ENCODE measurements around the gene DAAM2.

DAAM2 gene

DNA sequence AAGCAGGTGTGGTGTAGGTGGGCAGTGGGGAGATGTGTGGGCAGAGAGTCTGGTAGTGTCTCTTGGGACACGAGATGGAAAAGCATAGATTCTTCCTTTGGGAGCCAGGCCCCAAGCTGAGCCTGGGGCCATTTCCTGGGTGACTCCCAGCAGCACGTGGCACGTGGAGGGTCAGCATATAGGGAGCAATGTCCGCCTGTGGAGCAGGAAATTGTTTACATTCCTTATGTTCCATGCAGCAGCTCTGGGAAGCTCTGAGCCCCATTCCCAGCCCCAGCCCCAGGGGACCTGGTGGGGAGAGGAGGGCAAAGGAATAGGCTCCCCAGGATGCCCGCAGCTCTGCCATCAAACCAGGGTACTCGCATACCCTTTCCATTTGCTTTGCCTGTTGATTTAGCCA is 57.6 kb downstream of the DAAM2 start:
- no peak for DNase-seq

DNA sequence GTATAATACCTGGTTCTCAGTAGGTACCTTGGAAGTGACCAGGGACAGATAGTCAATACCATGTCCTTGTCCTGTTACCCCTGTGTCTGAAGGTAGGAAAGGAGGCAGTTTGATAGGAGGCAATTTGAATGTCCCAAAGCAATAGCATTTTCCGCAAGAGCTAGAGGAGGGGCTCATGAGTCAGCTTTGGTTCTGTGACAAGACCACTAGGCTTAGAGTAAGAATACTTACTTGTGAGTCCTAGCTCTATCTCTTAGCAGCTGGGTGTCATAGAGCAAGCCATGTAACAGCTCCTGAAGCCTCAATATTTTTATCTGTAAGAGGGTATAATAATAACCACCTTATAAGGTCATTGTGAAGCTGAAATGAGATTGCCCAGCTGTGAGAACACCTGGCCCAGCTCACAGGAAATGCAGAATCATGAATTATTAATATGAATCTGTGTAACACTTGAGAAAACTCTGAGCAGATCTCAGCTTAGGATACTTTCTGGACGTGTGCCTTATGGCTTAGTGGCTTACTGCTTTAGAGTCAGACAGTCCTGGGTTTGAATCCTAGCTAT is 58.6 kb downstream of the DAAM2 start:
- no peak for DNase-seq

DNA sequence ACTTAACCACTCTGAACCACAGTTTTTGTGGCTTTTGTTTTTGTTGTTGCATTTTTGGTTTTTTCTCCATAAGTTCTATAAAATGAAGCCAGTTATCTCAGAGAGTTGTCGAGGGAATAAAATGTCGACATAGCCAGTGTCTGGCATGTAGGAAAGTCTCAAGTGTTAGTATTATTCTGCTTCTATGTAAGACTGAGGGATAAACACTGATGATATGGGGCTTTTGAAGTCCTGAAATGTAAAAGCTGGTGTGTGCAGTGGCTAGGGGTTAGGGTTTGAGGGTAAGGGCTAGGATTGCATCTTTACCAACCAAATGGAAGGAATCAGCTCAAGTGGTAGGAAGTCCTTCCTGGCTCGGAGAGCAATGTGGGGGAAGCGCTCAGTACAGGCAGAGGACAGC is 59.2 kb downstream of the DAAM2 start:
- DNase-seq, result no peak

DNA sequence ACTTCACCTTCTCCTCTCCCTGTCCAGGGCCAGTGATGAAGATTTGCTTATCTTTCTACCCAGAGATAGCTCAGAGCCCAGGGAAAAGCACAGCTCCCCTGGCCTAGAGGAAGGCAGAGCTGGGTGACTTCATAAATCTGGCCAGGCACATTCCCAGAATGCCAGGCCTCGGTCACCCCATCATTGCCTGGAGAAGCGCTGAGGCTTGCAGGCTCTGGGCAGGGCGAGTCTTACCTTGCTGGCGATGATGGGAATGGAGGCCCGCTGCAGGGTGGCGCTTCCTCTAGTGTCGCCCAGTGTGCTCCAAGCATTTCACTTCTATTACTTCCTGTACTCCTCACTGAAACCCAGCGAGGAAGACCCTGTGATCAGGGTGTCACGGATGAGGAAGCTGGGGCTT is 60.1 kb downstream of the DAAM2 start:
- DNase-seq, result no peak

DNA sequence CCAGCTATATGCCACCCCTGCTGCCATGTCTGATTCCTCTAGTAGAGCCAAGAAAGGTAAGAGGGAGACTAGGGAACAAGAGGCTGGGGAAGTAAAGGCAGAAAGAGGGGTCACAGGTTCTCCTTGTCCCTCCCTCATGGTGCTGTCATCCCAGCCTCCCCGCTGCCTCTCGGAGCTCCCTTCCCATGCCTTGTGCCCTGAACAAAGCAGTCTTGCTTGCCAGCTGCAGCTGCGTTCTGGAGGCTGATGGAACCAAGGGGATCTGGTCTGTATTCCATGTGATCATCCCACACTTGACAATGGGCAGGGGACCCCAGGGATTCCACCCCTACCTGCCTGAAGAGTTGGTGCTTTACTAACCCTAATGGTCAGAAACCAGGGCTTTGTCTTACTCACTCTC is 61.4 kb downstream of the DAAM2 start:
- DNase-seq, result no peak

DNA sequence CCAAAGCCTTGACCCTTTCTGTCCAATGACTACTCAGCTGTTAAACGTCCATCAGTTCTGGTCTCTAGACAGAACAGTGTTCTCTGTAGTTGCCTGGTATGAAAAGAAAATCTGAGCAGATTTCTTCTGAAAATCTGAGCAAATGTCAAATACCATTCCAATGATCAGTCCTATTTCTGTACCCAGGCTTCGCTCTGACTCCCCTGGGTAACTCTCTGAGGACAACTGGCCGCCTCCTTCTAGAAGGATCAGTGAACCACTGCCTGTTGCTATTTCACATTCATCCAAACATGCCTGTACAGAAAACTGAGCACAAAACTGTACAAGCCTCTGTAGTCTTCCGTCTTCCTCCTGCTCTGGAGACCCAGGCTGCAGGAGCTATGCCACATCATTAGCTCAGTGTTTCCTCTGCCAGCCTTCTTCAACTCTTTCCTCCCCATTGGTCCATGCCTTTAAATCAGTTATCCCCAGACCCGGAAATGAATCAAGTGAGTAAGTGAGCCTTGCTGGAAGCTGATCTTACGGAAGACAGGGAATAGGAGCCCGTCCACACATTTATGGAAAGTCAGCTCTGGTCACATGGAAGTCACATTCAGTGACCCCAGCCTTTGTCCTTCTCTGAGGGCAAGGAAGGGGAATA is 63.3 kb downstream of the DAAM2 start:
- DNase-seq, result no peak

DNA sequence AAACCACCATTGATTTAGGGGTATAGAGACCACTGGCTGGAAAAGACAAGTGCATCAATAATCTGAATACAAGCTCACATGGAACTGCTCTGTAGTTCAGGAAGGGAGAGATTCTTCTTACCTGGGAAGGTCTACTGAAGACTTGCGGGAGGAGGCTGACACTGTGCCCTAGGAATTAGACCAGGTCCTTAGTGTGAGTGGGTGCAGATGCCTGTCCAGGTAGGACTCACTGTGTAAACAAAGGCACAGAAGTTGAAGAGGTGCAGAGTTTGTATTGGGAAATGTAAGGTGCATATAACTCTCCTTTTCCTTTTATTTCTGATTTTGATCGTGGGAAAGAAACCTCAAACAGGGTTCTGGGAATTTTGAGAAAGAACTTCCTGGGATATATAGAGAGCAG is 66.8 kb downstream of the DAAM2 start:
- no peak for DNase-seq

DNA sequence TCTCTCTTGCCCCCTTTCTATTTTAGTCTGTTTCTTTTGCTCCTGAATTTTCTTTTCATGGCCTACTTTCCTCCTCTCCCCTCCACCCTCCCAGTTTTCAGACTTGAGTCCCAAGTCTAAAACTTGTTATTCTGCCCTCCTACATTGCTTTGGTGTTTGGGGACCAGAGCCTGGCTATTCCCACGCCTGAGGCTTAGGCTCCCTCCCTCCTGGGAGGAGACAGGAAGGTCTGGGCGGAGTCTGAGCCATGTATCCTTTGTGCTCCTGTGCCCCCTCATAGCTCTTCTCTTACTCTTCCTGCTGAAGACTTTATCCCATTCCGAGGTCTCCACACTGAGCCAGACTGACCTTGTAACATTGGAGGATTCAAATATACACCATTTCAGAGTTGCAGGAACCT is 69.5 kb downstream of the DAAM2 start:
- DNase-seq, result no peak

DNA sequence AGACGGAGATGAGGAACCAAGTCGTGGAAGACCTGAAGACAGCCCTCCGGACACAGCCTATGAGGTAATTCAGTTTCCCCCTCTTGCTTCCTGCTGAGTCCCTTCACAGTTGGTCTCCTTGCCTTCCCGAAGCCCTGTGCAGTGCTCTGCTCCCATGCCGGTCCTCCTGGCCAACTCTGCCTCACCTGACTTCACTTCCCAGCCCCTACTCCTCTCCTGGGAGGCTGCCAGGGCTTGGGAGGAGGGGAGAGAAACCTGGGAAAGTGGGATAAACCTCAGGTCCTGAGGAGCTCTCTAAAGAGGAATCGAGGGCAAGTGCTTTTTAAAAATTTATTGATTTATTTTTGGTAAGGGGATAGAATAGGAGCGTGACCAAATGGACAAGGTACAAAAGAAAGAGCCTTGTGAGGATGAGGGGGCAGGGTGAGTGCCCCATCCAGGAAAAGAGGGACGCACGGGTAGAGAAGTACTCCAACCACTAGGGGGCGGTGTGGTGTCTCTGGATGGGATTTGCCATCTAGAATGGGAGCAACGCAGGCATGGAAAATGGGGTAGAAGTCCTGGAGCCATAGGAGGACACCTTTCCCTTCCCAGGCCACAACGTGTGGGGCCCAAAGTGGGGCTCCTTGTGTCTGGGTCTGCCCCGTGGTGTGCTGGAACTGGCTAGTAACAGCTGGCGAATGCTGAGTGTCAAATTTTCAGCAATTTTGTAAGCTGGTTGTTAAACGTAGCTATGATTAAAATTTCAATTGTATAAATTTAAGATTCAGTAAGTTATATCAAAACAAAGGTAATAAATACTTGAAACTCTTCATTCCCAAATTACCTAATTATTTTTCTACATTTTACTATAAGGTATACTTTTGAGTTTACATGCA is 73.1 kb downstream of the DAAM2 start:
- DNase-seq, result no peak

DNA sequence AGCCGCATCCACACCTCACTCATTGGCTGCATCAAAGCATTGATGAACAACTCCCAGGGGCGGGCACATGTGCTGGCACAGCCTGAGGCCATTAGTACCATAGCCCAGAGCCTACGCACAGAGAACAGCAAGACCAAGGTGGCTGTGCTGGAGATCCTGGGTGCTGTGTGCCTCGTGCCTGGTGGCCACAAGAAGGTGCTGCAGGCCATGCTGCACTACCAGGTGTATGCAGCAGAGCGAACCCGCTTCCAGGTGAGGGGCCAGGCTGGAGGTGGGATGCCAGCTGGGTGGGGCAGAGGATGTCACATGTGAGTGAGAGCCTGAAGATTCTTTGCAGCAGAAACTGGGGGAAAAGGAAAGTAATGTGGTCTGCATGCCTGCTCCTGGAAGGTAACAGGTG is 75.4 kb downstream of the DAAM2 start:
- no peak for DNase-seq

DNA sequence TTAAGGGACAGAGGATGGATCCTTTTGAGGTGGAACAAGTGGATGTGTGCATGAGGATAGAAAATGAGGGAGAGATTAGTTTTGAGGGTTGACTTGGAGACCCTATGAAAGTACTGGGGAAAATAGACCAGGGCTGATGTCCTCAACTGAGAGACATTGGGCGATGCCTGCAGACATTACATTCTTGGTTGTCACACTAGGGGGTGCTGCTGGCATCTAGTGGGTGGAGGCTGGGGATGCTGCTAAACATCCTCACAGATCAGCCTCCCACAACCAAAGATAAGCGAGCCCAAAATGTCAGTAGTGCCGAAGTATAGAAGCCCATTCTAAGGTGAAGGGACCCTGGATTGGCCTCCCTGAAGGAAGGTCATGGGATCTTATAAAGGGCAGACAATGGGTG is 78.8 kb downstream of the DAAM2 start:
- no peak for DNase-seq

DNA sequence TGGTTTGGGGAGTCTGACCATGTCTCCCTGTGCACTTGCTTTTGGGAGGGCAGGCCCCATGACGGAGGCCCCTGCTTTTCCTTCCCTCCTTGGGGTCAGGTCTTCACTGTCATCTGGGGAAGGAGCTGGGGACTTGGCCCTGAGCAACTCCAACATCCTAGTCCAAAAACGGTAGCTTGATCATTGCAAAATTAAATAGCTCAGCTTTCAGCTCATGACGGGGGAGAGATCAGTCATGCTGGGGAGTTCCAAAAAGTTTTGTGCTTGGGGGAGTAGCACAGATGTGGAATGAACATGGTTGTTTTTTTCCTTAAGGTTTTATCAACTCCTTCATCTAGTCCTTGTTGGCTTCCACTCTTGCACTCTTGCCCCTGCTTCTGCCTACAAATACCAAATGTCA is 81.3 kb downstream of the DAAM2 start:
- no peak for DNase-seq

DNA sequence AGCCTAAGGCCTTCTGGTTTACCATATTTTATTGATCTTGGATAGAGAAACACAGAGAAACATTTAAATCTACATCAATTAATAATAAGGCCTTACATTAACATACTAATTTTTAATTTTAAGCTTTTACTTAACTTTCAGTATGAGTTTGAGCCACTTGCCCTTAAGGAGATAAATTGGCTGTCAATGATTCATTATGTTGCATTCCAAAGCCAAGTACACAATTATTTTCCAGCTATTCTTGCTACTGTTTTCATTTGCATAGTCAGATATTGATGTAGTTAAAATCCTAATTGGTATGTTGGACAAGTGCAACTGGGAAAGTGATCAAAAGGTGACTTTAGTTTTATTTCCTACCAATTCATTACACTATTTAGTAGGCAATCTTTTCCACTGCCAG is 83.9 kb downstream of the DAAM2 start:
- DNase-seq, result no peak

DNA sequence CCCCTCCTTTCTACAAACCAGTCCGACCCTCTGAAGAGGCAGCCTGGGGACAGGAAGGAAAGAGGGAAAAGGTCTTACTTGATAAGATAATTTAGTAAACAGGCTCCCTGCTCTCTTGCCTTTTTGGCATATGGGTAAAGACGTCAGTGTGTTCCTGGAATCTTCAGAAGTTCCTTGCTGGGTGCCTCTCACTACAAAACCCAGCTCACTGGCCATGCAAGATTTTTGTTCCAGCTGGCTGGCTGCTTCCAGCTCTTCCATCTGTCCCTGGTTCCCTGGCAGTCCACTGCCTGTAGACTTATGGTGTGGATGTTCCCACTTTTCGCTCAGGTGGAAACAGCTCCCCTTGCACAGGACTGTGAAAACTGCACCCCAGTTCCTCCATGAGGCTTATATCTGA is 84.7 kb downstream of the DAAM2 start:
- DNase-seq, result no peak

DNA sequence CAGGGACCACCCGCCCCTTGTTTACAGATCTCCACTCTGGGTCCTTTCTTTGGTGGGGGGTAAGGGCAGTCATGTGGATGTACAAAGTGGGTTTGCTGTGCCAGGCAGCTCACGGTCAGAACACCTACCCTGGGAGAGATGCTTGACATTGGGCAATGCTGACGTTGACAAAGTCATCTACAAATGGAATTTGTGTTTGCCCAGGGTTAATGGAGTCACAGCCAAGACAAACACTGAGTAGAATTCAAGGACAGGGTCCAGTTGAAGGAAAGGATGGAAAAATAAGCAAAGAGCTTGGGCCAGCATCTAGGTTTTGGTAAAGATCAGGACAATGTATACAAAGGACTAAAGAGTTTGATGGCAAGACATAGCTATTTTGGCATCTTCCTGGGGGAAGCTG is 87.4 kb downstream of the DAAM2 start:
- no peak for DNase-seq

DNA sequence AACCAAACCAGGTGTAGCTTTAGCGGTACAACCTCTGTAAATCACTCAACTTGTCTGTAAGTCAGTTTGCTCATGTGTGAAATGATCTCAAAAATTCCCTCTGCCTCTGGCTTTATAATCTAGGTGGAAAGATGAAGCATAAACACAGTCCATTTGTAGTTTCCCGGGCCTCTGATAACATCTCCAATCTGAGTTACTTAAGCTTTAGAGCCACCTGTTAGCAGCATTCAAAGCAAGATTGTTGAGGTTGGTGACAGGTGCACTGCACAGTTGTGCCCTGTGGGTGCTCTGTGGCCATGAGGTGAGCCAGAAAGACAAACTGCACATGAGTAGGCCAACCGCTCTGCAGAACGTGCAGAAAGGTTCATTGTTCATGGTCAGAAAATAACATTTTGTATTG is 88.4 kb downstream of the DAAM2 start:
- no peak for DNase-seq

DNA sequence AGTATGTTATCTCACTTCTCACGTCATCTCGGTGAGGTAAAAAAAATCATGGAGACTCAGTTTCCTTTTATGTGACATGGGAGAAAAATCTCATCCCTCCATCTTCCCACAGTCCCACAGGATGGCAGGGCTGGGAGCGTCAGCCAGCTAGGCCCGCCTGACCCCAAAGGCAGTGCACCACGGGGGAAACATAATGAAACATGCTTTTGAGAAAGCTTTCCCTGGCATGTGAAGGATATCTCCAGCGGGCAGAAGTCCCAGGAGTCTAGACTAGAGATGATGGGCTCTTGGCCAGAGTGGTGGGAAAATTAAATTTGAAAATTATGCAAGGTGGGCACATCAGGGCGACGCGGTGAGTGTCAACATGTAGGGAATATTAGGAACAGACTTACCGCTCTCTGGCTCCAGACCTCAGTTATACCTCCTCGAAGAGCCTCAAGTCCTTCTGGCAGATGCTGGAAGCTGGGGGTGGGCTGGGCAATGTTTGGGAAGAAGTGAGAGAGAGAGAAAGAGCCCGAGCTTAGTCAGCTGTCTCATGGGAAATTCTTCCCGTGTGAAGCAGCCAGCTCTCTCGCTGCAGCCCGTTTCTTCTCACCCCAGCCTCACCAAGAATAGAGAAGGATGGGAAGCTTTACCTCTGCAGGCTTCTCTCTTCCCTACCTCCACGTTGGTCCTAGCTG is 89.8 kb downstream of the DAAM2 start:
- no peak for DNase-seq

DNA sequence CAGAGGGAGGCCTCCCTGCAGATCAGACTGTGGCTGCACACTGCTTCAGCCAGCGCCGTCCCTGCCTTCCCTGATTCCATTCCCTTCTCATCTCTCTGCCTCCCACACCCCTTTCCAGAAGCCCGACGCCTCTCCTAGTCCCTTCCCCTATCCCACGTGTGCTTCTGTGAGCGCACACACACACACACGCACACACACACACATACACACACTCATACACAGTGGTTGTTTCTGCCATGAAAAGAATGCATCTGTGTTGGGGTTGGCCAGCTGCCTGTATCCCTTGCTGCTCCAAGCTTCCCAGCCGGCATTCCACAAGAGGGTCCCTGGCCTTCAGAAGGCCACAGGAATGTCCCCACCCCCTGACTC is 90.3 kb downstream of the DAAM2 start:
- DNase-seq, result no peak

DNA sequence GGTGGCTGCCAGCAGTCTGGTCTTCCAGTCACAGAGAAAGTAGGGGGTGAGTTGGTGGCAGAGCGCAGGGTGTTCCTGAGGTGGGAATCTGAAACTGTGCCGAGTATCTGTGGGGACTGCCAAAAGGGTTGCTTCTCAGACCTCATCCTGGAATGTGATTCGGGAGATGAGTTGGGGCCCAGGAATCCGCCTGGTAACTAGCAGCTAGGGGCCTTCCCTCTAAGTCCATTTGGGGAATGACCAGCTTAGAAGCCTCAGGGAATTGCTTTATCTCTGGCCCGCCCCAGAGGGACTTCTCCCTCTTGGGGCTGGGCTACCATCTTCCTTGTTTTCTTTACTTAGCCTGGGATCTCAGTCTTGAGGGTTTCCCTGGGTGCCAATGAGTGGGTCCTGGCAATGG is 92.5 kb downstream of the DAAM2 start:
- DNase-seq, result no peak

DNA sequence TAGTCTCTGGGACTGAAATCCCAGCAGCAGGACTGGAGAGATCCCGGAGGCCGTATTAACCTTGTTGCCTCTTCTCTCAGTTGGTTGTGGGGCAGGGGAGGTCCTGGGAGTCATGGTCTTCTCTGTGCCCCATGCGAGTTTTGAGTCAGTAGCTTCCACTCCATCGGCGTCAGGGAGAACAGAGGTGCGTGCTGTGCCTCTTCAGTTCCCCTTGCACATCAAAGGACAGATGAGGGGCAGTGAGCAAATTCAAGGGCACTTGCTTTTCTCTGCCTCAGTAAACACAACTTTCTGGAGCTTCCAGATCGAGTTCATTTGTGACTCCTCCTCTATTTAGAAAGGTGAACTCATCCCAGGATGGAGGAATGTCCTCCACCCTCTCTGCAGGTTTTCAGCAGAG is 93.5 kb downstream of the DAAM2 start:
- no peak for DNase-seq

DNA sequence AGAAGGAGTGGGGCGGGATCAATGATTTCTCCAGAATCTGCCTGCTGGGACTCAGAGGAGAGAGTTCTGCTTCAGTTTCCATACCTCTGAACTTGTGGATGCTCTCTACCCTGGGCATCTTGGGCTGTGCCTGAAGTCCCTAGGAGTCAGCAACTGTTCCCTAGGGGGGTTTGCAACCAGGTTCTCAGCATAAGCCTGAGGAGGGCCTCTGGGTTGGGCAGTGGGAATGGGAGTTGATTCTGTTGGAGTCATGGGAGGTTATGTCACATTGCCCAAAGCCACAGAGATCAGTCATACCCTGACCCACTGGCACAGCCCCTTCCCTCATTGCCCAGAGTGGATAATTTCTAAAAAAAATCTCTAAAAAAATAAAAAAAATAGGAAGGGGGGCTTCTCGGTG is 94.7 kb downstream of the DAAM2 start:
- DNase-seq, result no peak

DNA sequence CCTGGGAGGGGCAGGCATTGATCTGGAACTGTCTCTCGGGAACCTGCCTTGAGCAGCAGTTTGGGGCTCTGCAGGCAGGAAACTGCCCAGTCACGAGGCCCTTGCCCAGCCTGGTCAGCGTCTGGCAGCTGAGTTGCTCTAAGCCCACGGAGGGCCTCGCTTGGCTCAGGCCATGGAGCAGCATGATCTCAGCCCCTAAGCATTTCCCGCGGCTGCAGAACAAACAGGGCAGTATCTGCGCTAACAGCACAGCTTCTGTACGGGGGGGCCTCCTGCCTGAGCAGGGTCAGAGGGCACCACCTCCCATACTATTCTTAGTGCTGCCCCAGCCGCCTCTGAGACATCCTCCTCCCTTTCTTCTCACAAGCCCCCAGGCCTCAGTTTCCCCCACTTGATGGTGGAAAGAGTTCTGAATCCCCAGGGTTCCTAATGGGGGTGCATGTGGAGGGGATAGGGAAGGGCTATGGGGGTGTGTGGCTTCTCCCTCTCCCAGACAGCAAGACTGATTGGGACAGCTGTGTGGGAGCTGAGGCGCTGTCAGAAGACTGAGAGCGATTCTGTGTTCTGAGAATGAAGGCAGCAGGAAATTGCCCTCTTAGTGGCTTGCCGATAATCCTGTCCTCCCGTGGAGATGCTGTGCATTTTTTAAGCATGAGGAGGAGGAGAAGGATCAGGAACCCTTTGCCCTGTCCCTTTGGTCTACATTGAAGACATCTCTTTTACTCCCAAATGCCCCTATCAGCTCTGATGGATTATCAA is 95.7 kb downstream of the DAAM2 start:
- DNase-seq, result no peak

DNA sequence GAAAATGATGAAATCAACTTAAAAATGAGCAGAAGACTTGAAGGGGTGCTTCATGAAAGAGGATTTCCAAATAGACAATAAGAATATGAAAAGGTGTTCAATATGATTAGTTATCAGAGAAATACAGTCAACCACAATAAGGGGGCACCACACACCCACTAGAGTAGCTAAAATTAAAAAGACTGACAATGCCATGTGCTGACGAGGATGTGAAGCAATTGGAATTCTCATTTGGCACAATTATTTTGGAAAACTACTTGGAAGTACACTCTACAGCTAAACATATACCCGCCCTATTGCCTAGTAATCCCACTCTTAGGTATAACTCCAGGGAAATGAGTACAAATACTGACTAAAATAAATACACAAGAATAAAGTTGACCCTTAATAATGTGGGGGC is 97.1 kb downstream of the DAAM2 start:
- no peak for DNase-seq
